Gastroesophageal sphincter (tissue), 3 donors: ENCODE measurements around the gene LFNG.

Experiments
- POLR2A ChIP-seq, 2 donors: fragments of 450-650 bp; IDR thresholded peaks; one replicate each; pipeline ENCODE4 v1.6.1; 2017; ENCODE audit warnings: antibody characterized with exemption in 2 of 2, mild to moderate bottlenecking in 2 of 2, moderate library complexity in 1 of 2
- POLR2AphosphoS5 ChIP-seq: sonication (generic); formaldehyde crosslinking; IDR thresholded peaks from one replicate; pipeline ENCODE4 v1.6.1; 2017; ENCODE audit warnings: antibody characterized with exemption
- TF ChIP-seq, protein P1 (sequence below), 4 experiments: fragments of 200-600 bp in 2 of 4; fragments of 450-650 bp in 2 of 4; sonication (generic) in 1 of 4; IDR thresholded peaks; one replicate each; pipeline ENCODE4 v1.5.1; 2017 to 2019; ENCODE audit warnings: antibody characterized with exemption in 4 of 4, mild to moderate bottlenecking in 2 of 4, moderate library complexity in 2 of 4

DNA sequence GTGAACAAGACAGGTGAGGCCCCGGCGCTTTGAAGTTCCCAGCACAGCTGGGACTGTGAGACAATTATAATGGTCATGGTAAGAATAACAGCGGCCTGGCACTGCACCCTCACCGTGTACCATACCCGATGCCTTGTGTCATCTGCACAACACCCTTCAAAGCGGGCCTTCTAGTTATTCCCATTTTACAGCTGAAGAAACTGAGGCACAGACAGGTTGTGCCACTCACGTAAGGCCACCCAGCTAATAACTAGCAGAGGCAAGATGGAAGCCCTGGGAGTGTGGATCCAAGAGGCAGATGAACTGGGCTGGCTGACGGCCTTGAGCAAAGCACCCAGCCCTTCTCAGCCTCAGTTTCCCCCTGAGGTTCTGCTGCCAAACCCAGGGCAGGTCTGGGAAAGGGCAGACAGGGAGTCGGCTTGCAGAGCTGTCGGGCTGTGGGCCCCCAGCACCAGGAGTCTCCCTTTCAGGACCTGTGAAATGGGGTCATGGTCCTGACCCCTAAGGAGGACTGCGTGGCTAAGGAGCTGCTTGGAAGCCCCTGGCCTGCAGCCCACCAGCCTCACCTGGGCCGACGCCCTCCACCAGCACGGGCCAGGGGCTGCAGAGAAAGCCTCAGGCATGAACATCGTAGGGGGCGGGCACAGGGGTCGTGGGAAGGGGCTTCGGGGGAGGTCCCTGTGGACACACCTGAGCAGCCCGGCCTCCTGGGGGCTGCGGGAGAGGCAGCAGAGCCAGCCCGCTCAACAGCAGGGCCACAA lies 15.3 kb upstream of the LFNG start:
- TF ChIP-seq, protein P1, sequence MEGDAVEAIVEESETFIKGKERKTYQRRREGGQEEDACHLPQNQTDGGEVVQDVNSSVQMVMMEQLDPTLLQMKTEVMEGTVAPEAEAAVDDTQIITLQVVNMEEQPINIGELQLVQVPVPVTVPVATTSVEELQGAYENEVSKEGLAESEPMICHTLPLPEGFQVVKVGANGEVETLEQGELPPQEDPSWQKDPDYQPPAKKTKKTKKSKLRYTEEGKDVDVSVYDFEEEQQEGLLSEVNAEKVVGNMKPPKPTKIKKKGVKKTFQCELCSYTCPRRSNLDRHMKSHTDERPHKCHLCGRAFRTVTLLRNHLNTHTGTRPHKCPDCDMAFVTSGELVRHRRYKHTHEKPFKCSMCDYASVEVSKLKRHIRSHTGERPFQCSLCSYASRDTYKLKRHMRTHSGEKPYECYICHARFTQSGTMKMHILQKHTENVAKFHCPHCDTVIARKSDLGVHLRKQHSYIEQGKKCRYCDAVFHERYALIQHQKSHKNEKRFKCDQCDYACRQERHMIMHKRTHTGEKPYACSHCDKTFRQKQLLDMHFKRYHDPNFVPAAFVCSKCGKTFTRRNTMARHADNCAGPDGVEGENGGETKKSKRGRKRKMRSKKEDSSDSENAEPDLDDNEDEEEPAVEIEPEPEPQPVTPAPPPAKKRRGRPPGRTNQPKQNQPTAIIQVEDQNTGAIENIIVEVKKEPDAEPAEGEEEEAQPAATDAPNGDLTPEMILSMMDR (IDR thresholded peaks at IDR 0.05), result no peak
- no peak for TF ChIP-seq POLR2A (IDR thresholded peaks at IDR 0.05)
- TF ChIP-seq POLR2AphosphoS5, result no peak
